ENCODE measurements around the gene WNT16.

Gene WNT16

GRCh38 chr7:121351682-121352081, 22.9 kb downstream of the WNT16 start:
- DNase-seq, result no peak

DNA sequence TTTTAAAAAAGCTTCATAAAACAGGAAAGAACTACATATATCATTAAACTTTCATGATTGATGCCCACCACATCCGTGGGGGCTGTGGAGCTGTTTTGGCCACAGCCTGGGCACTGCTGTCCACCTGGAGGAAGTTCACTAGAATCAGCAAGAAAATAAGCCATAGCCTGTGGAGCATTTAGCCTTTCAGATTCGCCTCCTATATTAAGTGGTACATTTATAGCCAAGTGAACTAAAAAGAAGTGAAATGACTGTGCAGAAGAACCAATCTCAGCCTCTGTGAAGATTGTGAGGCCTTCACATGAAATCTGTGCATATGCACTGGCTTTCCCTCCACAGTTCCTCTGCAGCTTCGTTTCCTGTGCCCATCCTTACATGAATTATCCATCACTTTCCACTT, 23.5 kb downstream of the WNT16 start:
- DNase-seq, result no peak

DNA sequence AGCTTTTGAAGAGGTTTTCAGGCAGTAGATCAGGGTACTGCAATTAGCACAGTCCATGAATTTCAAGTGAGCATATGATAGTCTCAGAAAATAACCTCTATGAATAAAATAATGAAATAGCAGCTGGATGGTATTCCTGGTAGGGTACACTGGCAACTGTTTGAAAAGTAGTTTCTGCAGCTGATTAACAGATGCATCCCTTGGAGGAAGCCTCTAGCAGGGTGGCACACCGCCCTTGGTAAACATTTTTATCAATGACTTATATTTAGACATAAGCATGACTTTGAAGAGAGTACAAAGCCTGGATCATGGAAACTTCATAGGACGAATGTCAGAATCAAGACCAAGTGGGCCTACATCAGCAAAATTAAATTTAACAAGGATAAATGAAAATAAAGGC, 26.8 kb downstream of the WNT16 start:
- DNase-seq, result no peak

DNA sequence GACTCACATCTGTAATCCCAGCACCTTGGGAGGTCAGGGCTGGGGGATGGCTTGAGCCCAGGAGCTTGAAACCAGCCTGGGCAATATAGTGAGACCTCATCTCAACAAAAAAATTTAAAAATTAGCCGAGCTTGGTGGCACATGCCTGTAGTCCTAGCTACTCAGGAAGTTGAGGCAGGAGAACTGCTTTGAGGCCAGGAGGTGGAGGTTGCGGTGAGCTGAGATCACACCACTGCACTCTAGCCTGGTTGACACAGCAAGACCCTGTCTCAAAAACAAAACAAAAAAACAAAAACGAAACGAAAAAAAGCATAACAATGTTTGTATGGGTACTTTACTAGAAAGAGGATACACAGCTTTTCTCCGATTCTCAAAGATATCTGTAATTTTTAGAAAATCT, 31.8 kb downstream of the WNT16 start:
- no peak for DNase-seq

GRCh38 chr7:121366852-121367431, 38.1 kb downstream of the WNT16 start:
- DNase-seq, result peak; percentile 49

- no peak for DNase-seq
Observed at GRCh38 chr7:121369462-121369861, 40.7 kb downstream of the WNT16 start.

GRCh38 chr7:121371367-121371766, 42.6 kb downstream of the WNT16 start:
- no peak for DNase-seq

DNA sequence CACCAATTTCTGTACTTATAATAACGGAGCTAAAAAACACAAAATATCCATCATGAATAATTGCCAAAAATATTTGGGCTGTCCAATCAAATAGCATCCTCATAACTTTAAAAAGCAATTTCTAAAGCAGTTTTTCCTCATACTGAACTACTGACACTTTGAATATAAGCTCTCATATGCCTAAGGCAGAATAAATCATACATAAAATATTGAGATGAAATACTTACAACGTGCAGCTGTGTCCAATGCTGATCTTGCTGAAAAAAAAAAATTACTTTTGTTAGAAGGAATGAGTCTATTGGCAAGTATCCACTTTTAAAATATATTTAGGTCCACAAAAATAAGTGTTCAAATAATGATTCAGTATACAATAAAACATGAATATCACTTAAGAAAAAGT, 43.1 kb downstream of the WNT16 start:
- no peak for DNase-seq

- DNase-seq, result peak; percentile 47
Observed at GRCh38 chr7:121372376-121373010, 43.7 kb downstream of the WNT16 start.

- DNase-seq, result no peak
Observed at GRCh38 chr7:121373177-121373576, 44.4 kb downstream of the WNT16 start.

DNA sequence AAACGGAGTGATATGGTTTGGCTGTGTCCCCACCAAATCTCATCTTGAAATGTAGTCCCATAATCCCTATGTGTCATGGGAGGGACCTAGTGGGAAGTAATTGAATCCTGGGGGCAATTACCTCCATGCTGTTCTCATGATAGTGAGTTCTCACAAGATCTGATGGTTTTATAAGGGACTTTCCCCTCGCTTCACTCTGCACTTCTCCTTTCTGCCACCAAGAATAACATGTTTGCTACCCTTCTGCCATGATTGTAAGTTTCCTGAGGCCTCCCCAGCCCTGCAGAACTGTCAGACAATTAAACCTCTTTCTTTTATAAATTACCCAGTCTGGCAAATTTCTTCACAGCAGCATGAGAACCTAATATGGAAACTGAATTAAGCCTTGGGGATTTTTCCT, 48.2 kb downstream of the WNT16 start:
- no peak for DNase-seq

GRCh38 chr7:121379930-121380329, 51.1 kb downstream of the WNT16 start:
- DNase-seq, result no peak

DNA sequence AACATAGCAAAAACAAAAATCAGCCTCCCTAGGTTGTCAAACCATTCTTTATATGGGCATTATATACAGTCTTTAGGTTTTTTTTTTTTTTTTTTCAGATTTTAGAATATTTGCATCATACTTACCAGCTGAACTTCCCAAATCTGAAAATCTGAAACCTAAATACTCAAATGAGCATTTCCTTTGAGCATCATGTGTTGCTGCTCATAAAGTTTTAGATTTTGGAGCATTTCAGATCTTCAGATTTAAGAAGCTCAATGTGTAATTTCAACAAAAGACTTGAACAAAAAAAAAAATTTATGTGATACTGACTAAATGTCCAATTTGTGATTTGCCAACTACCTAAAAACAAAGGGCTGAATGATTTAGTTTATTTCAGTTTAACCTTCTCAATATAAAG, 53.7 kb downstream of the WNT16 start:
- DNase-seq, result no peak

- no peak for DNase-seq
Observed at GRCh38 chr7:121383235-121383910, 54.6 kb downstream of the WNT16 start.

- DNase-seq, result no peak
Observed at GRCh38 chr7:121384265-121384664, 55.5 kb downstream of the WNT16 start.

- DNase-seq, result no peak
Observed at GRCh38 chr7:121385056-121385799, 56.4 kb downstream of the WNT16 start.

- no peak for DNase-seq
Observed at GRCh38 chr7:121385800-121386179, 57.0 kb downstream of the WNT16 start.

GRCh38 chr7:121388950-121389349, 60.1 kb downstream of the WNT16 start:
- DNase-seq, result no peak

GRCh38 chr7:121390109-121390508, 61.3 kb downstream of the WNT16 start:
- no peak for DNase-seq

- no peak for DNase-seq
Observed at GRCh38 chr7:121390617-121391016, 61.8 kb downstream of the WNT16 start.
